ENCODE data around the gene ZNF407. TPM values are rescaled to one million over a fixed set of nuclear protein-coding genes. Genes with fewer than 3 reads are reported as not detected.

The ZNF407 gene
- total and polyA plus RNA-seq, 4 donors: 1.9 to 16.5 (median 6.6) TPM

GRCh38 chr18:74795751-74796150 is 198.1 kb downstream of the ZNF407 start:
- 94% methylated on average over 9 of the region's 9 CpGs for WGBS
- H3K9me3 ChIP-seq (ENCODE audit: control insufficient read depth in 4 of 4, low read length in 3 of 4): no peaks in the 10 kb centered on the region
- no peaks in the 10 kb centered on the region for H3K27me3 ChIP-seq (ENCODE audit: control insufficient read depth in 4 of 4, insufficient read depth in 4 of 4, low read length in 3 of 4)
- H3K4me3 ChIP-seq (ENCODE audit: low read depth in 1 of 3, low read length in 3 of 3): no peak overlapping the region
- no peak overlapping the region for H3K9ac ChIP-seq (ENCODE audit: low read depth in 1 of 2, low read length in 2 of 2)
- peaks cover 0 to 24% (median 16%) of the 10 kb centered on the region in 4 donors for H3K4me1 ChIP-seq (ENCODE audit: control insufficient read depth in 4 of 4, insufficient read depth in 4 of 4, low read length in 3 of 4)
- no peaks in the 10 kb centered on the region for H3K36me3 ChIP-seq (ENCODE audit: control insufficient read depth in 4 of 4, insufficient read depth in 3 of 4, low read depth in 1 of 4, low read length in 3 of 4)
- DNase-seq (ENCODE audit: low spot score): no peak
- TF ChIP-seq MAX (IDR thresholded peaks at IDR 0.05): no peak
- no peak for TF ChIP-seq HNF4A (conservative IDR thresholded peaks at IDR 0.05)
- no peak for TF ChIP-seq ZBTB33 (IDR thresholded peaks at IDR 0.05)
- TF ChIP-seq REST (IDR thresholded peaks at IDR 0.05): no peak
- no peak for TF ChIP-seq SP1 (IDR thresholded peaks at IDR 0.05)
- no peak for TF ChIP-seq GABPA (IDR thresholded peaks at IDR 0.05 in 1 of 2, conservative IDR thresholded peaks at IDR 0.05 in 1 of 2)
- TF ChIP-seq RXRA (IDR thresholded peaks at IDR 0.05): no peak
- no peak for TF ChIP-seq EGR1 (IDR thresholded peaks at IDR 0.05; ENCODE audit: low read depth in 2 of 2)
- no peak overlapping the region for H3K27ac ChIP-seq (ENCODE audit: low read depth in 1 of 2, low read length in 2 of 2)

- H3K27ac ChIP-seq (ENCODE audit: low read depth in 1 of 2, low read length in 2 of 2): peak overlapping the region in 1 of 2 donors; percentile 86
- 93% methylated on average over 4 of the region's 4 CpGs for WGBS
- peaks cover 0 to 24% (median 16%) of the 10 kb centered on the region in 4 donors for H3K4me1 ChIP-seq (ENCODE audit: control insufficient read depth in 4 of 4, insufficient read depth in 4 of 4, low read length in 3 of 4)
- no peaks in the 10 kb centered on the region for H3K36me3 ChIP-seq (ENCODE audit: control insufficient read depth in 4 of 4, insufficient read depth in 3 of 4, low read depth in 1 of 4, low read length in 3 of 4)
- no peaks in the 10 kb centered on the region for H3K27me3 ChIP-seq (ENCODE audit: control insufficient read depth in 4 of 4, insufficient read depth in 4 of 4, low read length in 3 of 4)
- no peak for TF ChIP-seq JUND (IDR thresholded peaks at IDR 0.05)
- no peak for TF ChIP-seq FOXA2 (IDR thresholded peaks at IDR 0.05)
- TF ChIP-seq TAF1 (conservative IDR thresholded peaks at IDR 0.05): no peak
- no peaks in the 10 kb centered on the region for H3K9me3 ChIP-seq (ENCODE audit: control insufficient read depth in 4 of 4, low read length in 3 of 4)
- DNase-seq (ENCODE audit: low spot score): no peak
- H3K4me3 ChIP-seq (ENCODE audit: low read depth in 1 of 3, low read length in 3 of 3): no peak overlapping the region
- no peak overlapping the region for H3K9ac ChIP-seq (ENCODE audit: low read depth in 1 of 2, low read length in 2 of 2)
Measured at GRCh38 chr18:74796211-74796610, 198.5 kb downstream of the ZNF407 start.

- Histone ChIP-seq H3K9ac (ENCODE audit: low read depth in 1 of 2, low read length in 2 of 2) (peak overlapping the region in 1 of 2 donors; percentile 66), H3K27ac (ENCODE audit: low read depth in 1 of 2, low read length in 2 of 2) (peak overlapping the region; percentile 42 to 86), H3K36me3 (ENCODE audit: control insufficient read depth in 4 of 4, insufficient read depth in 3 of 4, low read depth in 1 of 4, low read length in 3 of 4) (no peaks in the 10 kb centered on the region), H3K9me3 (ENCODE audit: control insufficient read depth in 4 of 4, low read length in 3 of 4) (no peaks in the 10 kb centered on the region), H3K4me3 (ENCODE audit: low read depth in 1 of 3, low read length in 3 of 3) (peak overlapping the region in 2 of 3 donors; percentile 45 to 49), H3K4me1 (ENCODE audit: control insufficient read depth in 4 of 4, insufficient read depth in 4 of 4, low read length in 3 of 4) (peaks cover 0 to 24% (median 16%) of the 10 kb centered on the region in 4 donors), H3K27me3 (ENCODE audit: control insufficient read depth in 4 of 4, insufficient read depth in 4 of 4, low read length in 3 of 4) (no peaks in the 10 kb centered on the region)
- no peak for DNase-seq (ENCODE audit: low spot score)
- WGBS: 26% methylated on average over 7 of the region's 7 CpGs
- peak in 1 of 2 donors; percentile 68 for TF ChIP-seq RXRA (IDR thresholded peaks at IDR 0.05)
- peak; percentile 52 for TF ChIP-seq YY1 (IDR thresholded peaks at IDR 0.05)
- TF ChIP-seq RAD21 (IDR thresholded peaks at IDR 0.05): peak; percentile 23 to 55
- peak; percentile 63 for TF ChIP-seq REST (IDR thresholded peaks at IDR 0.05)
- TF ChIP-seq JUND (IDR thresholded peaks at IDR 0.05): peak in 1 of 2 donors; percentile 52
- peak; percentile 73 to 77 for TF ChIP-seq HNF4A (conservative IDR thresholded peaks at IDR 0.05)
- peak; percentile 14 for TF ChIP-seq ZBTB33 (IDR thresholded peaks at IDR 0.05)
- TF ChIP-seq SP1 (IDR thresholded peaks at IDR 0.05): peak; percentile 68
- TF ChIP-seq FOXA2 (IDR thresholded peaks at IDR 0.05): peak; percentile 13
- no peak for TF ChIP-seq GABPA (IDR thresholded peaks at IDR 0.05 in 1 of 2, conservative IDR thresholded peaks at IDR 0.05 in 1 of 2)
- TF ChIP-seq TAF1 (conservative IDR thresholded peaks at IDR 0.05): no peak
- TF ChIP-seq FOXA1 (IDR thresholded peaks at IDR 0.05): no peak
Measured at GRCh38 chr18:74796841-74797576, 199.3 kb downstream of the ZNF407 start.
